ENCODE data around the gene CTPS1.

Gene CTPS1

DNA sequence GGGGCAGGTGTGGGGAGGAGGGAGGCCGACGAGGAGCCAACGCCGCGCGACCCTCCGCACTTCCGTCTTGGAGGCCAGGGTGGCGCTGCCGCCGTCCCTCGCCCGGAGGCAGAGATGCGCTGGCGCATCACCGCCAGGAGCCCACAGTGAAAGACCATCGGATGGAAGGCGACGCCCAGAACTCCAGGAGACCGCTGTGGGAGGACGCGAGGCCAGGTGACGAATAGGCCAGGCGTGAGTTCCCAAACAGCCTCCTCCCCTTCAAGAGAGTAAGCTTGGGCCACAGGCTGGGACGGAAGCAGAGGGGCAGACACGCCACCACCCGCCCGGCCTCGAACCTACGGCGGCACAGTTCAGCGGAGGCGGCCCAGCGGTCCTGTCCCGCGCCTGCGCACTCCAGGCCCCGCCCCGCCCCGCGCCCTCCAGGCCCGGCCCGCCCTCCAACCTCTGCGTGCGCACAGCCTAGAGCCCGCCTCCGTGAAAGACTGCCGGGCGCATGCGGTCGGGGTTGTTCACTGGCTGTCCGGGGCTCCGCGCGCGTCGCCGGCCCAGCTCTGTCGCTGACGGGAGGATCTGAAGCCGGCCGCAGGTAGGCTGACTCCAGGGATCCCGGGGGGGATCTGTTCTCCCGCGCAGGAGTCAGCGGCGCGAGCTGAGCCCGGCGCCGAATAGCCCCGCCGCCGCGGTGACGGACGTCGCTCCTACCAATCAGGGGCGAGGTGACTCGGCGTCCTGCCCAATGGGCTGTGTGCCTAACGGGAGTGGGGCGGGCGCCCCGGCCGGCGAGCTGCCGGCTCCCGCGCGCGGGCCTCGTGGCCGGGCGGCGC is at the start of gene CTPS1:
Gene CTPS1 (plus strand): TSS at position 456 of the 827 bp plus-strand sequence. CDS start 3,595 bp downstream, outside the sequence.
- peak; percentile 98 for DNase-seq

GRCh38 chr1:40930174-40930964 is 49.1 kb upstream of the CTPS1 start:
- peak; percentile 87 for DNase-seq

GRCh38 chr1:40931601-40932000 is 47.9 kb upstream of the CTPS1 start:
- no peak for DNase-seq

DNA sequence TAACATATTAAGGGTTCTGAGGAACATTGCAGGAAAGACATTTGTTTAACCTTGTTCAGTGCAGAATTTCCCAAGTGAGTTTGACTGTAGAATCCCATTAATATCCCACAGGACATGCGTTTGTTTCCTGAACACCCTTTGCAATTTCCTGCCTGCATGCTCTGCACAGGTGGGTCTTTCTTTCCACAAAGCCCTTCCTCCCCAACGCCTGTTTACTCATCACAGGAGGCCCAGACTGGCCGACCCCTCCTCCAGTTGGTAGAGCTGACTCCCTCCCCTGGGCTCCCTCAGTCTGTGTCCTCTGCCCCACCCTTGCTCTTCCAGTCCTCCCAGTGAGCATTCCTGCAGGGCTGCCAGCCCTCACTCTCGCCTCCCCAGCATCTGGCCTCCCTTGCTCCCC is 47.5 kb upstream of the CTPS1 start:
- DNase-seq = no peak

- DNase-seq = no peak
Measured at GRCh38 chr1:40936931-40937339, 42.6 kb upstream of the CTPS1 start.

GRCh38 chr1:40938393-40938792 is 41.1 kb upstream of the CTPS1 start:
- DNase-seq = no peak

DNA sequence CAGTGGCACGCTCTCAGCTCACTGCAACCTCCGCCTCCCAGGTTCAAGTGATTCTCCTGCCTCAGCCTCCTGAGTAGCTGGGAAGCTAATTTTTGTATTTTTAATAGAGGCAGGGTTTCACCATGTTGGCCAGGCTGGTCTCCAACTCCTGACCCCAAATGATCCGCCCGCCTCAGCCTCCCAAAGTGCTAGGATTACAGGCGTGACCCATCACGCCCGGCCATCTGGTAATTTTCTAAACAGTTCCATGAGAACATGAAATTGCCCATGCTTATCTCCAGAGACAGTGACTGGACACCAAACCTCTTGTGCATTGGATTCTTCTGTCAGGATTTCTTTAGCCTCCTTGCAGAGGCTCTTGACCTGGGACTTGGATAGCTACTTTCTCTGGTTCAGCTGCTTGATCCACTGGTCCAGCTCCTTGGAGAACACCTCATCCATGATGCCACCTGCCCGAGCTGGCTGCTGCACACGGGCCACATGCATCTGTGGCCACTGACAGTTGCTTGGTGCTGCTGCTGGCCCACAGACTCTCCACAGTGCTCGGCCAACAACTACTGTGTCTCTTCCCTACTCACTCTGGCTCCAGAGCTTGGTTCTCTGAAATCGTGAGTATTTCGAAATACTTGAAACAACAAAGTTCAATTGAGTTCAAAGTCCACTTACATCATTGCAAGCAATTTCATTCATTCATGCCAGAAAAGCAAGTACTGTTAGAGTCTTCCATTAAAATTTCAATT is 40.0 kb upstream of the CTPS1 start:
- peak; percentile 41 for DNase-seq

- DNase-seq = no peak
Measured at GRCh38 chr1:40944326-40944725, 35.2 kb upstream of the CTPS1 start.

DNA sequence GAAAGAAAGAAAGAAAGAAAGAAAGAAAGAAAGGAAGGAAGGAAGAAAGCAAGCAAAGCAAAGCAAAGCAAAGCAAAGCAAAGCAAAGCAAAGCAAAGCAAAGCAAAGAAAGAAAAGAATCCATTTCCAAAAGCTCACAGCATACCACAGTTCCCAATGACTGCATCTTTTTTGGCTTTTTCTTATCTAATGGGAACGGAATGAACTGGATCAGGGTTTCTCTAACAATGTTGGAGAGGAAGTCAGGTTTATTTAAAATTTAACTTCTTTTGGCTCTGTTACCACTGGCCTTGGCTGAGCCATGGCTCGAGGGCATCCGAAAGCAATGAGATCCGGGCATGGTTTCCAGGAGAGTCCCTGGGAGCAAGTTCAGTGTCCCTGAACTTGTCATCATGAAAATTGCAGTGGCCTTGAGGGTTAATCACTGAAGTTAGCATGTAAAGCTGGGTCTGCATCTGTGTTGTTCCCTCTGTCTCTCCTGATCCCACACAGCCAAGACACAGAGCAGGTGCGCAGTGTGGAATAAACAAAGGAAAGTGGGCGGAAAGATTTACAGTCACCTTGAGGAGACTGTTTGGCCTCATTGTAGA is 34.6 kb upstream of the CTPS1 start:
- no peak for DNase-seq

GRCh38 chr1:40945491-40945973 is 34.0 kb upstream of the CTPS1 start:
- no peak for DNase-seq

DNA sequence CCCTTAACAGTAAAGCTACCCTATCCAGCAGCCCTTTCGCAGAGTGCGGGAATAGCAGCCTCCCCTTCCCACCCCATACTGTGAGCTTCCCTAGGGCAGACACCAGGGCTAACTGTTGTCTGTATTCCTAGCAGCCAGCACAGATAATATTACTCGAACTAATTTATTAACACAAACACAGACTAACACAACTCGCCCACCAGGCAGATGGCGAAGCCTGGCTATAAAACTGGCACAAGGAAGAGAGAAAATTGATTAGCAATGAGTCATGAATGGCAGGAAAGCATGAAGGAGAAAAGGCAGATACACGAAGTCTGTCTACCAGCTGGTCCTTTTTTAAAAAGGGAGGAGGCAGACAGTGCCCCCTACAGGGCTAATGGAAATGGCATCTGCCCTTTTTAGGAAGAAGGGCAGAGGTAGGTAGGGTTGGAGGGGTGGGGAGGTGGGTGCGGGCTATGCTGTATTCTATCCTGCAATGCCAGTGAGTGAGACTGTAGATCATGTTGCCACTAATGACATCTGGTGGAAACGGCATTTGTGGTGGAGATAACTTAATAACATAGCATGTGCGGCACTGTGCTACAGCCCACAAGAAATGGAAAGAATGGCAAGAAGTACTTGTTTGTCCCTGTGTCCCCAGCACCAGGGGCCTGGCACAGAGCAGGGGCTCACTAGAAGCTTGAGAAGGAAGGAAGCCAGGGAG is 30.6 kb upstream of the CTPS1 start:
- peak; percentile 69 for DNase-seq

DNA sequence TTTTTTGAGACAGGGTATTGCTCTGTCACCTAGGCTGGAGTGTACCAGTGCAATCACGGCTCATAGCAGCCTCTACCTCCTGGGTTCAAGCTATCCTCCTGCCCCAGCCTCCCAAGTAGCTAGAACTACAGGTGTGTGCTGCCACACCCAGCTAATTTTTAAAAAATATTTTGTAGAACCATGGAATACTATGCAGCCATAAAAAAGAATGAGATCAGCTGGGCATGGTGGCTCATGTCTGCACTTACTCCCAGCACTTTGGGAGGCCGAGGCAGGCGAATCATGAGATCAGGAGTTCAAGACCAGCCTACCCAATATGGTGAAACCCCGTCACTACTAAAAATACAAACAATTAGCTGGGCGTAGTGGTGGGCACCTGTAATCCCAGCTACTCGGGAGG is 29.9 kb upstream of the CTPS1 start:
- no peak for DNase-seq

DNA sequence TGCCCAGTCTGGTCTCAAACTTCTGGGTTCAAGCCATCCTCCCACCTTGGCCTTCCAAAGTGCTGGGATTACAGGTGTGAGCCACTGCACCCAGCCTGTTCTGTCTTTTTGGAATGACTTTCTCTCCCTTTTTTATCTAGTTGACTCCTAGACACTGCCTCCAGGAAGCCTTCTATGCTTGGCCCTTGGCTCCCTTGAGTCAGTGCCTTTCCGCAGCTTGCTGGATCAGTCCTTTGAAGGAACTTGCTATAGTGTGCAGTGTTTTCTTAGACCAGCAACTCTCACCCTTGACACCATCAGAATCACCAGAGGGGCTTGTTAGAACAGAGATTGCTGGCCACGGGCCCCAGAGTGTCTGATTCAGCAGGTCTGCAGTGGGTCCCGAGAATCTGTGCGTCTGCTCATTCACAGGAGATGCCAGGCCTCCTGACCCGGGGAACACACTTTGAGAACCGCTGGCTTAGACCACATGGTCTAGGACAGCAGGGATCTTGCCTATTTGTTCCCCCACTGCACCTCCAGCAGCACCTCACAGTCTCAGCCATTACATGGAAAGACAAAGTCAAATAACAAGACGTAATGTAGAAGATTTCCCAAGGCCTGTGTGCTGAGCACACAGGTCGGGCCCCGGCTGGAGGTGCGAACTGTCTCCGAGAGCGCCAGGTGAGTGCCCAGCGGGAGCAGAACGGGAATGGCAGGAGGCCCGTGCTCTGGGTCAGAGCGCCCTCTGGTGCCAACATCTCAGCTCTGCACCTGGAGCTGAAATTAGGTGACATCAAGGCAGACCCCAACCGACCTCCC is 27.4 kb upstream of the CTPS1 start:
- peak; percentile 89 for DNase-seq

DNA sequence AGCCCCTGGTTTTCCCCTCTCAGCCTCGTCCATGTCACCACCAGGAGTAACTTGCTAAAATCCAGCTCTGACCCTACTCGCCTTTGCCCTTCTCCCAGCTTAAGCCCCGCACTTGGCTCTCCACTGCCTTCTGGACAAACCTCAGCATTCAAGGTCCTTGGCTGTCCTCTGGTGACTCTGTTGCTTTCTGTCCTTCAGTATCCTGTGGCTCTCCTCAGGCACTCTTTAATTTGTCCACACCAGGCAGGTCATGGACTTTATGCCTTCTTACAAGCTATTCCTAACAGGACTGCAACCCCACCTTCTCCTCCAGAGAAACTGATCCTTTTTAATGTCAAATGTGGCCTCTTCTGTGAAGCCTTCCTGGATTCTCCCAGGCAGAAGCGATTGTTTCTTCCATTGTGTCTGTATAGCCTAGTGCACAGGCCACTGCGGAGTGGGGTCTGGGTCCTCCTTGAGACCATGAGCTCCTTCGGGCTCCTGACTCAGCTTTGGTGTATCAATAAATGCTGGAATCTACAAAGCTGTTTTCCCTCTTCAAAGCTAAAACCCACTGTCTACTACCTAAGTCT is 26.7 kb upstream of the CTPS1 start:
- peak; percentile 37 for DNase-seq

GRCh38 chr1:40954626-40955025 is 24.9 kb upstream of the CTPS1 start:
- no peak for DNase-seq

GRCh38 chr1:40955266-40955665 is 24.2 kb upstream of the CTPS1 start:
- DNase-seq = no peak

DNA sequence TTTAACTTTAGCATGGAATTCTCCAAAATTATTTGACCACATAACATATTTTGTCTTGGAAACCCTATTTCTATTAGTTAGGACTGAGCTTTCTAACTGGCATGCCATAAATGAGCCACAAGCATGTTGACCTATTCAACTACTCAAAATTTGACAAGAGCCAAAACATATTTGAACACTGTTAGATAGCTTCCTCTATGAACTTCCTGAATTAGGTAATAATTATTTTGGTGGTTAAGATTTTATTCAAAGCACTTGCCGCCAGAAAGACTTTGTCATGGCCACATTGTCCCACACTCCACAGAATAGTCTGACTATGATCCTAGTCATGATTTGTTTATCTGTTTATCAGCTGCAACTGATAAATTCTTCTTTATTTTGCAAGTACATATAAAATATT is 23.1 kb upstream of the CTPS1 start:
- no peak for DNase-seq

GRCh38 chr1:40958210-40958609 is 21.3 kb upstream of the CTPS1 start:
- DNase-seq = no peak

DNA sequence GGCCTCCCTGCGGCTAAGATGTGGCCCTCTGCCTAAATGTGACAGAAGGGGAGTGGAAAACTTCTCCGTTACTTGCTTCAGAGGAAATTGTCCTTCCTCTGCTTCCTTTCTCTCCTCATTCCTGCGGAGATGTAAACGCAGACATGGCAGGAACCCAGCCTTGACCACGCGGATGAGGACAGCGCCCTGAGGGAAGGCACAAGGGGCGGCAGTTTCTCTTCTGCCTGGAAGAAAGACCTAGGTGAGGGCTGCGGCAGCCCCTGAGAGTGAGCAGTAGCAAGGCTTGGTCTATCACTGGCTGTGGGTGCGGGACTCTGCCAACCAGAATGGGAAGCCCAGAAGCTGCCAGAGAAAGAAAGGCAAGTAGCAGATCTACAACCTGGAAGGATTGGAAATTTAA is 14.0 kb upstream of the CTPS1 start:
- no peak for DNase-seq

DNA sequence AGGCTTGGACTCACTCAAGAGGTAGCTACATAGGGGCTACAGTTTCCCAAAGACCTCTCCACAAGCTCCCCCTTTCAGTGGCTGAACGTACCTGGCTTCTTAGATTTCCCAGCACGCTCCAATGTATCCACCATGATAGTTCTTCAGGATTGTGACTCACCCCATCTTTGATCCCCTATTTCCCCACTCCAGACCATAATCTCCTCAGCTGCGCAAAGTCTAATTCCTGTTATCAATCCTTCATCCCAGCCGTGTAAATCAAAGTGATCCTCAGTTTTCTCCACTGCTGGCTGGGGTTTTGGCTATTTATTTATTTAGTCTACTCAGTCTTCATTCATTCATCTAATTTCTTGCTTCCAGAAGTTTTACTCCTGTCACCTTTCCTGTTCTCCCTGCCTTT is 13.1 kb upstream of the CTPS1 start:
- DNase-seq = no peak

GRCh38 chr1:40969445-40969844 is 10.1 kb upstream of the CTPS1 start:
- DNase-seq = no peak
